WERI-Rb-1 (cell line): ENCODE measurements around the gene SLC39A7.
A peak's percentile ranks its signal among the peaks of the same experiment; 100 is the strongest.

Experiments
- DNase-seq: peaks from one replicate; pipeline ENCODE4 v3.0.0-alpha.2; 2020
- H3K27ac ChIP-seq: fragments of 250-450 bp; sonication (Bioruptor Pico); 2 replicates; pipeline ENCODE4 v1.5.1; 2020; ENCODE audit warnings: mild to moderate bottlenecking, moderate library complexity
- H3K27me3 ChIP-seq: fragments of 250-450 bp; sonication (Bioruptor Pico); 2 replicates; pipeline ENCODE4 v1.5.1; 2021; ENCODE audit warnings: mild to moderate bottlenecking, low read depth, moderate library complexity; ENCODE audit not compliant: insufficient read depth, severe bottlenecking
- H3K36me3 ChIP-seq: fragments of 250-450 bp; sonication (Bioruptor Pico); 2 replicates; pipeline ENCODE4 v1.5.1; 2020; ENCODE audit warnings: mild to moderate bottlenecking, moderate library complexity
- H3K4me3 ChIP-seq: 2 replicates; pipeline ENCODE4 v1.5.1; 2011; ENCODE audit warnings: low read depth, mild to moderate bottlenecking, control low read depth, low read length
- H3K9me3 ChIP-seq: fragments of 250-450 bp; sonication (Bioruptor Pico); 2 replicates; pipeline ENCODE4 v1.5.1; 2021; ENCODE audit warnings: mild to moderate bottlenecking, moderate library complexity; ENCODE audit not compliant: severe bottlenecking
- CTCF ChIP-seq: IDR thresholded peaks from 2 replicates; pipeline ENCODE4 v1.5.1; 2011; ENCODE audit warnings: low read depth, mild to moderate bottlenecking, control low read depth, inconsistent platforms, low read length

Gene SLC39A7

DNA sequence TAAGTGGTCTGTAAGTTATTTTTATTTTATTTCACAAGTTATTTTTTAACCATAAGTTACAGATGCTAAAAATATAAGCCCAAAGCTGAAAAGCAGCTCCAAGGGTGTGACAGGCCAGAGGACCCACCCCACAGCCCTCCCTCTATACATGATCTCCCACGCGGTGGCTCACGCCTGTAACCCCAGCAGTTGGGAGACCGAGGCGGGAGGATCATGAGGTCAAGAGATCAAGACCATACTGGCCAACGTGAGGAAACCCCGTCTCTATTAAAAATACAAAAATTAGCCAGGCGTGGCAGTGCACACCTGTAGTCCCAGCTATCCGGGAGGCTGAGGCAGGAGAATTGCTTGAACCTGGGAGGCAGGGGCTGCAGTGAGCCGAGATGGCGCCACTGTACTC is 40.6 kb upstream of the SLC39A7 start:
- Histone ChIP-seq H3K36me3 (no peaks in the 10 kb centered on the region), H3K27ac (no peak overlapping the region), H3K27me3 (no peaks in the 10 kb centered on the region), H3K9me3 (no peaks in the 10 kb centered on the region), H3K4me3 (no peak overlapping the region)
- no peak for DNase-seq
- no peak for TF ChIP-seq CTCF

GRCh38 chr6:33160728-33161344 is 39.8 kb upstream of the SLC39A7 start:
- Histone ChIP-seq H3K4me3 (no peak overlapping the region; the same call in 1 of the 2 replicates), H3K36me3 (no peaks in the 10 kb centered on the region), H3K27ac (peak overlapping the region; percentile 50; the same call in 1 of the 2 replicates), H3K27me3 (no peaks in the 10 kb centered on the region), H3K9me3 (no peaks in the 10 kb centered on the region)
- DNase-seq: peak; percentile 52
- TF ChIP-seq CTCF: no peak

DNA sequence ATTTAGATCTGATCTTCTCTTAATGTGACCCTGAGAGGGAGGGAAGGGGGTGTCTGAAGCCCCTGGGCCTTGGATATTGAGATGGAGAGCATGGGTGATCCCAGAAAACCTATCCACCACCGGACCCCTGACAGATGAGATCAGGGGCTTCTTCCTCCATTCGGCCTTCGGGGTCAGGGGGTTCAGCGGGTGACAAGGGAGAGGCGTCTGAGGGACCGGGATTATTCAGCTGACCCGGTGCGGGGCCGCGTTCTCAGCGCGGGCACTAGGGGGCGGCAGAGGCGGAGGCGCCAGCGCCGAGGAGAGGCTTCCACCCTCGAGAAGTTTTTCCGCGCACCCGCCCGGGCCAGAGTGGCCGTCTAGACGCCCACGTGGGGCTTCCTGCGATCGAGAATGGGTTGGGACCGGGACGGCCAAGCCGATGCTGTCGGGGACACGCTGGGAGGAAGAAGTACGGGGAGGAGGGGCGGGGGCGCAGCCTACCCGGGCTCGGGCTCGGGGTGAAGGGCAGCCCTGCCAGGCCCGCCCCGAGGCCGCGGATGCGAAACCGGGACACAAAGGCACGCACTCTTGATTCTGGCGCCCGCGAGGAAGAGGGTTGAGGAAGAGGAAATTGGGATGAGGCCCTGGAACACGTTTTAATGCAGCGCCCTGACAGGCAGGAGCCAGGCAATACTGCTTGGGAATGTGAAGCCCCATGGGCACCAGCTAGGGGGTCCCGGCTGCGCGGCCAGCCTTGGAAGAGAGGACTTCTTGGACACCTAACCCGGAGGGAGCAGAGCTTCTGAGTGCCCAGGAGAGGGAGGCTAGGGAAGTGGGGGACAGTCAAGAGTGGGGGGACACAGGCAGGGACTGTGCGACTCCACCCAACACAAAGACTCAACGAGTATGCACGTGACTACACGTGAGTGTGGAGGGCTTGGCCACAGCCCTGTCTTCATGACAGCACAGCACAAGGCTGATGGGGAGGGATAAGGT is 39.0 kb upstream of the SLC39A7 start:
- DNase-seq: peak; percentile 90
- Histone ChIP-seq H3K9me3 (no peaks in the 10 kb centered on the region), H3K27ac (peak overlapping the region; percentile 50), H3K27me3 (no peaks in the 10 kb centered on the region), H3K4me3 (peak overlapping the region; percentile 66), H3K36me3 (no peaks in the 10 kb centered on the region)
- peak; percentile 99 for TF ChIP-seq CTCF

DNA sequence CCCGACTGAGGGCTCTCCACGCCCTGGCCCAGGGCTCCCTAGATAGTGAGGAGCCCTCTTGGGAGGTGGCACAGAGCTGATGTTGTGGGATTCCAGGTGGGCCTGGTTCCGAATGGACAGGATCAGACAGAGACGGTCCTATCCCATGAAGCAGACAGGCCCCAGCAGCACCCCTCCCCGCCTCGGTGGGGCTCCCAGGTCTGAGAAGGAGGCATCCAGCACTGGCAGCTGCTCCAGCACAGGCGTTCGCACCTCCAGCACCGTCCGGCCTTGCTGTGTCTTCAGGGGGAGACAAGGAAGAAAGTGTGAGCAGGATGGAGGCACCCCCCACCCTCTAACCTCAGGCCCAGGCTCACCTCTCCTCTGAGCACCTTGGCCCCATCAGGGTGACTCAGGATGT is 37.1 kb upstream of the SLC39A7 start:
- Histone ChIP-seq H3K4me3 (no peak overlapping the region), H3K36me3 (no peaks in the 10 kb centered on the region), H3K27me3 (no peaks in the 10 kb centered on the region), H3K9me3 (no peaks in the 10 kb centered on the region), H3K27ac (no peak overlapping the region)
- DNase-seq: peak; percentile 16
- no peak for TF ChIP-seq CTCF

DNA sequence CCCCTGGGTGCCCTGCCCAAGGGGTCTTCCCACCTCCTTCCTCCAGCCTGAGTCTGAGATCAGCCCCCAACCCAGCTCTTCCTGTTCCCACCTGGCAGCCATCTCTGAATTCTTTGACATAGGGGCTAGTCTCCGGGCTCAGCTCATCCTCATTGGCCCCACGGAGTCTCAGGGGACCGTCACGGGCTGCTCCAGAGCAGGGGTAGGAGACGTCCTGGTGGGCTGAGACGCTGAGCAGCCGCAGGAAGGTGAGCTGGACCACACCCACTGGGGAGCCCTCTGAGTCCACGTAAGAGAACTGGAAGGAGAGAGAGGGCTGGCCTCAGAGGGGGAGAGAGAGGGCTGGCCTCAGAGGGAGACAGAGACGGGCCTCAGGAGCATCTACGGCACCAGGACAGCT is 36.5 kb upstream of the SLC39A7 start:
- no peak for DNase-seq
- Histone ChIP-seq H3K27me3 (no peaks in the 10 kb centered on the region), H3K36me3 (no peaks in the 10 kb centered on the region), H3K4me3 (no peak overlapping the region), H3K27ac (no peak overlapping the region), H3K9me3 (no peaks in the 10 kb centered on the region)
- TF ChIP-seq CTCF: no peak
